Ascending aorta (tissue), 2 donors: ENCODE data around the gene DYNLL2. TPM values are rescaled to one million over a fixed set of nuclear protein-coding genes. Genes with fewer than 3 reads are reported as not detected.

Experiments
- DNase-seq, 2 donors: peaks; one replicate each; pipeline ENCODE4 v3.0.0-alpha.2; 2019; ENCODE audit warnings: low spot score in 2 of 2
- H3K27ac ChIP-seq, 2 donors: fragments of 200-600 bp; sonication (generic); one replicate each; pipeline ENCODE4 v1.5.1; 2016 to 2017; ENCODE audit warnings: mild to moderate bottlenecking in 1 of 2
- H3K27me3 ChIP-seq: fragments of 200-600 bp; sonication (generic); one replicate; pipeline ENCODE4 v1.5.1; 2017
- H3K36me3 ChIP-seq, 2 donors: fragments of 200-600 bp; sonication (generic); one replicate each; pipeline ENCODE4 v1.5.1; 2016
- H3K4me1 ChIP-seq, 2 donors: fragments of 200-600 bp; sonication (generic); one replicate each; pipeline ENCODE4 v1.5.1; 2016 to 2017; ENCODE audit warnings: mild to moderate bottlenecking in 1 of 2
- H3K4me3 ChIP-seq, 2 donors: fragments of 200-600 bp; sonication (generic); one replicate each; pipeline ENCODE4 v1.5.1; 2016 to 2017; ENCODE audit warnings: mild to moderate bottlenecking in 1 of 2
- H3K9me3 ChIP-seq, 2 donors: fragments of 200-600 bp; sonication (generic); one replicate each; pipeline ENCODE4 v1.5.1; 2016
- intact Hi-C: fragments of 100-400 bp; cut with DNase I; formaldehyde crosslinking; loops from one replicate; pipeline ENCODE4 v1.15.1; 2023
- total RNA-seq: library from RNA; depleted of rRNA; stranded (reverse); fragments of >200 nt; gene quantifications from one replicate; pipeline ENCODE4 v1.1.0, GENCODE V29; 2016
- TF ChIP-seq, protein P1 (sequence below), 3 experiments: fragments of 200-600 bp in 2 of 3; fragments of 450-650 bp in 1 of 3; sonication (generic) in 2 of 3; IDR thresholded peaks; one replicate each; pipeline ENCODE4 v1.5.1; 2016 to 2019; ENCODE audit warnings: antibody characterized with exemption in 3 of 3, mild to moderate bottlenecking in 1 of 3, moderate library complexity in 1 of 3

The DYNLL2 gene
- total RNA-seq, 1 donor from 2014 or later = 15.3 TPM

DNA sequence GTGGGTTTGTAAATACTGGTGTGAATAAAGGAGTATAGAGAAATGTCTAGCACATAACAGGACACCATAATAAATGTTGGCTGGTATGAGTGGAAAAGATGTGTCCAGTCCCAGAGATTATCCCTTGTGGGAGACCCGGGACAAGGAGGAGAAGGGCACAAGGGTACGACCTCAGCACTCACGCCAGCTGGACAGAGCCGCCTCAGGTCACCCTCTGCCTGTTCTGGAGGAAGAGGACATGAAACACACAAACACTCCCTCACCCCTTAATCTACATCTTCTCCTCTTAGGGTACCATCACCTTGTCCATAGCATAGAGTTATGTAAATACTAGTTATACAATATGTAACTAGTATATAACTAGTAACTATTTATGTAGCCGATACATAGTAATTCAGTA lies 26.8 kb downstream of the DYNLL2 start:
- Histone ChIP-seq H3K27ac (no peak overlapping the region), H3K27me3 (no peaks in the 10 kb centered on the region), H3K9me3 (no peaks in the 10 kb centered on the region), H3K36me3 (no peaks in the 10 kb centered on the region), H3K4me3 (no peak overlapping the region), H3K4me1 (no peaks in the 10 kb centered on the region)
- intact Hi-C loops = loop anchor here (5.0 to 10.0 kb wide), 2 partner anchors 103 to 865 kb away; partner anchors contain the start of gene SRSF1
- no peak for DNase-seq
- TF ChIP-seq, protein P1, sequence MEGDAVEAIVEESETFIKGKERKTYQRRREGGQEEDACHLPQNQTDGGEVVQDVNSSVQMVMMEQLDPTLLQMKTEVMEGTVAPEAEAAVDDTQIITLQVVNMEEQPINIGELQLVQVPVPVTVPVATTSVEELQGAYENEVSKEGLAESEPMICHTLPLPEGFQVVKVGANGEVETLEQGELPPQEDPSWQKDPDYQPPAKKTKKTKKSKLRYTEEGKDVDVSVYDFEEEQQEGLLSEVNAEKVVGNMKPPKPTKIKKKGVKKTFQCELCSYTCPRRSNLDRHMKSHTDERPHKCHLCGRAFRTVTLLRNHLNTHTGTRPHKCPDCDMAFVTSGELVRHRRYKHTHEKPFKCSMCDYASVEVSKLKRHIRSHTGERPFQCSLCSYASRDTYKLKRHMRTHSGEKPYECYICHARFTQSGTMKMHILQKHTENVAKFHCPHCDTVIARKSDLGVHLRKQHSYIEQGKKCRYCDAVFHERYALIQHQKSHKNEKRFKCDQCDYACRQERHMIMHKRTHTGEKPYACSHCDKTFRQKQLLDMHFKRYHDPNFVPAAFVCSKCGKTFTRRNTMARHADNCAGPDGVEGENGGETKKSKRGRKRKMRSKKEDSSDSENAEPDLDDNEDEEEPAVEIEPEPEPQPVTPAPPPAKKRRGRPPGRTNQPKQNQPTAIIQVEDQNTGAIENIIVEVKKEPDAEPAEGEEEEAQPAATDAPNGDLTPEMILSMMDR (IDR thresholded peaks at IDR 0.05) = no peak

DNA sequence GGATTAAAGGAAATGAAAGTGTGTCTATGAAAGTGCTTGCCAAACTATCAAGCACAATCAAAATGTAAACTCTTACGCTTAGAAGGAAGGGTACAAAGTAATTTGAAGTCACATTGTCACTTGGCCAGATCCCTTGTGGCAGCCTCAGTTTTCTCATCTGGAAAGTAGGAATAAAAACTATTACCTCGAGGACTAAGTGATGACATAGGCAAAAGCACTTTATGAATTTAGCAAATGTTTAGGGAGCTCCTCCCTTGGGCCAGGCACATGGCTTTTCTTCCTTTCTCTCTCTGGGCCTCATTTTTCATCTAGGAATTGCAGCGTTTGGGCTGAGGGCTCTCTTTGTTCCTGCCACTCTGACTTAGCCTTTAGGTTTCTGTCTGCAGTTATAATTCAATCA lies 28.5 kb downstream of the DYNLL2 start:
- intact Hi-C loops = loop anchor here (2.0 to 10.0 kb wide), 4 partner anchors 104 to 981 kb away; partner anchors contain the start of gene SRSF1
- no peaks in the 10 kb centered on the region for H3K27me3 ChIP-seq
- TF ChIP-seq, protein P1 (IDR thresholded peaks at IDR 0.05) = no peak
- H3K9me3 ChIP-seq = no peaks in the 10 kb centered on the region
- no peaks in the 10 kb centered on the region for H3K4me1 ChIP-seq
- H3K27ac ChIP-seq = no peak overlapping the region
- no peak overlapping the region for H3K4me3 ChIP-seq
- DNase-seq = no peak
- no peaks in the 10 kb centered on the region for H3K36me3 ChIP-seq

DNA sequence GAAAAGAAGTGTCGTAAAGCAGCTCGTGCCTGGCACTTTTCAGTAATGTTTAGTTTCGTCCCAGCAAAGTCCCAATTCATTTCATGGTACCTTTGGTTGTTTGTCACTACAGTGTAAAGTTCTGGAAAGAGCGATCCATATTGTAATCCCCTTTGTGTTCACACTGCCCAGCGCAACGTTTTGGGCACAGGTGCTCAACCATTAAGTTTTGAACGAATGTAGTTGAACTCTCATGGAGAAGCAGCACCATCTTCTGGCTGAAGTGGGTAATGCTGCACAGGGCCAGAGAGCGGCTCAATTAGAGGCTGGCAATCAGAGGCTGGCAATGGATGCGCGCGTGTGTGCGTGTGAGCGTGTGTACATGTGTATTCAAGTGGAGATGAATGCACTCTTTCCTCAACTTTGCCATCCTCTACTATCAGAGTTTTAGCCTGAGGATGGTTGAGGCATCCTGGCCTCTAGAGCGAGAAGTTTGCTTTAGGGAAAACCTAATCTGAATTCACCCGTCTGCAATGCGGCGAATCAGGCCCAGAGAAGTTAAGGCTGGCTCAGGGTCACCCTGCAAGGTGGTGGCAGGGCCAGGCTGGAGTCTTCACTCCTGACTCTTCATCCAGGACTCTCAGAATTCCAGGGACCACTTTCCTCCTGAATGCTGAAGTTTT lies 29.9 kb downstream of the DYNLL2 start:
- H3K27ac ChIP-seq = no peak overlapping the region
- H3K36me3 ChIP-seq = no peaks in the 10 kb centered on the region
- TF ChIP-seq, protein P1 (IDR thresholded peaks at IDR 0.05) = peak; percentile 88 to 98 (median 90)
- peak; percentile 17 to 87 for DNase-seq
- no peaks in the 10 kb centered on the region for H3K27me3 ChIP-seq
- no peak overlapping the region for H3K4me3 ChIP-seq
- no peaks in the 10 kb centered on the region for H3K4me1 ChIP-seq
- no peaks in the 10 kb centered on the region for H3K9me3 ChIP-seq
- intact Hi-C loops = loop anchor here (2.0 to 10.0 kb wide), 4 partner anchors 106 to 982 kb away; partner anchors contain the start of gene SRSF1

DNA sequence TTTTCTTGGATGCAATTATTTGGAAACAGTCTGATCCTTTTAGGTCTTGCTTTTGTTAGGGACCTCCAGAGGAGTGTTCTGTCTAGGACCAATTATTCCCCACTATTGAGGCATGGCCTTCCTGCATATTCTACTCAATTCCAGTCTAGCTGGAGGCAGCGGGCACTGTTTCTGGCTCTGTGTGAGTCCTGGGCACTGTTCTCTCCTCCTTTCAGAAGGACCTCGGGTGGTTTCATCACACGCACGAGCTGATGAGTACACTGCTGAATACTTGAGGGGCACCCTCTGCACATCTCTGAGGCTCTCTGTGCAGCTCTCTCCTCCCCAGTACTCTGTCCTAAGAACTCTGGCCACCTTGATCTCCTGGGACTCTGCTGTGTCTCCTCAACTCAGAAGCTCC lies 30.7 kb downstream of the DYNLL2 start:
- no peaks in the 10 kb centered on the region for H3K36me3 ChIP-seq
- intact Hi-C loops = loop anchor here (2.0 to 10.0 kb wide), 4 partner anchors 107 to 983 kb away; partner anchors contain the start of gene SRSF1
- no peaks in the 10 kb centered on the region for H3K27me3 ChIP-seq
- H3K27ac ChIP-seq = no peak overlapping the region
- TF ChIP-seq, protein P1 (IDR thresholded peaks at IDR 0.05) = no peak
- DNase-seq = no peak
- no peaks in the 10 kb centered on the region for H3K4me1 ChIP-seq
- H3K9me3 ChIP-seq = no peaks in the 10 kb centered on the region
- H3K4me3 ChIP-seq = no peak overlapping the region

DNA sequence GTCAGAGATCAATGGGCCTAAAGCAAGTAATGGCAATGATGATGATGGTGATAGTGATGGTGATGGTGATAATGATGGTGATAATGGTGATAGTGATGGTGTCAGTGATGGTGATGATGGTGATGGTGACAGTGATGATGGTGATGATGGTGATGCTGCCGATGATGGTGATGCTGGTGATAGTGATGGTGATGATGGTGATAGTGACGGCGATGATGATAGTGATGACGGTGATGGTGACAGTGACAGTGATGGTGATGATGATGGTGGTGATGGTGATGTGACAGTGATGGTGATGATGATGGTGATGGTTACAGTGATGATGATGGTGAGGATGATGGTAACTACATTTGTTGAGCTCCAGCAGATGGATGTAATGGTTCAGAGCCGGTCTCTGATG lies 34.2 kb downstream of the DYNLL2 start:
- Histone ChIP-seq H3K4me1 (no peaks in the 10 kb centered on the region), H3K27ac (no peak overlapping the region), H3K27me3 (no peaks in the 10 kb centered on the region), H3K36me3 (no peaks in the 10 kb centered on the region), H3K4me3 (no peak overlapping the region), H3K9me3 (no peaks in the 10 kb centered on the region)
- intact Hi-C loops = loop anchor here (10.0 kb wide), 1 partner anchor 873 kb away; no protein-coding TSS in a partner anchor
- no peak for DNase-seq
- TF ChIP-seq, protein P1 (IDR thresholded peaks at IDR 0.05) = no peak
